H7 (cell line): ENCODE results near the gene NYAP1. TPM values are rescaled to one million over a fixed set of nuclear protein-coding genes. Genes with fewer than 3 reads are reported as not detected.
"Not testable (repeated sequence)": the region's sequence is repeated elsewhere in the genome, so short reads cannot be mapped to it uniquely, and the experiment has no call there.

Experiments
- DNase-seq: peaks from one replicate; pipeline ENCODE4 v3.0.0; 2012
- H3K27me3 ChIP-seq: 2 replicates; pipeline ENCODE4 v1.6.0; 2011; ENCODE audit warnings: mild to moderate bottlenecking, low read length; ENCODE audit not compliant: control insufficient read depth, insufficient read depth
- H3K36me3 ChIP-seq: replicated peaks from 2 replicates; pipeline ENCODE4 v1.5.1; 2011; ENCODE audit warnings: low read length; ENCODE audit not compliant: control insufficient read depth, insufficient read depth
- H3K4me3 ChIP-seq: 2 replicates; pipeline ENCODE4 v1.5.1; 2011; ENCODE audit warnings: low read depth, mild to moderate bottlenecking, control low read depth, low read length, moderate library complexity; ENCODE audit not compliant: insufficient read depth
- total RNA-seq: library from RNA; depleted of rRNA; stranded (reverse); fragments of >200 nt; shearing (Covaris generic); gene quantifications from 2 replicates; pipeline ENCODE4 v1.2.3, GENCODE V29; 2014

The NYAP1 gene
- total RNA-seq, 1 experiment from 2014 or later = 5.5 TPM

GRCh38 chr7:100447363-100447762 is 36.4 kb upstream of the NYAP1 start:
- H3K36me3 ChIP-seq, H3K4me3 ChIP-seq, H3K27me3 ChIP-seq, DNase-seq: not testable (repeated sequence)

- DNase-seq = no peak
- Histone ChIP-seq H3K27me3 (no peaks in the 10 kb centered on the region), H3K36me3 (no peaks in the 10 kb centered on the region), H3K4me3 (no peak overlapping the region)
Measured at GRCh38 chr7:100449190-100449795, 34.4 kb upstream of the NYAP1 start.

GRCh38 chr7:100452513-100452912 is 31.2 kb upstream of the NYAP1 start:
- no peak for DNase-seq
- no peaks in the 10 kb centered on the region for H3K27me3 ChIP-seq

GRCh38 chr7:100453854-100454253 is 29.9 kb upstream of the NYAP1 start:
- H3K36me3 ChIP-seq = not testable (repeated sequence)

More at GRCh38 chr7:100452513-100452912, 31.2 kb upstream of the NYAP1 start:
- Histone ChIP-seq H3K36me3 (no peaks in the 10 kb centered on the region), H3K4me3 (no peak overlapping the region)

GRCh38 chr7:100455206-100455605 is 28.5 kb upstream of the NYAP1 start:
- Histone ChIP-seq H3K4me3 (no peak overlapping the region), H3K36me3 (no peaks in the 10 kb centered on the region), H3K27me3 (no peaks in the 10 kb centered on the region)
- no peak for DNase-seq

More at GRCh38 chr7:100453854-100454253, 29.9 kb upstream of the NYAP1 start:
- H3K27me3 ChIP-seq, H3K4me3 ChIP-seq, DNase-seq: not testable (repeated sequence)

- Histone ChIP-seq H3K4me3 (no peak overlapping the region), H3K27me3 (no peaks in the 10 kb centered on the region), H3K36me3 (no peaks in the 10 kb centered on the region)
- peak; percentile 82 for DNase-seq
Measured at GRCh38 chr7:100456562-100456961, 27.2 kb upstream of the NYAP1 start.

GRCh38 chr7:100457033-100457432 is 26.7 kb upstream of the NYAP1 start:
- Histone ChIP-seq H3K4me3 (no peak overlapping the region), H3K27me3 (no peaks in the 10 kb centered on the region), H3K36me3 (no peaks in the 10 kb centered on the region)
- DNase-seq = no peak

GRCh38 chr7:100464210-100464660 is 19.5 kb upstream of the NYAP1 start, which contains the start of gene SPACDR:
Gene SPACDR, minus strand, starts transcription at chr7:100464260. Its CDS starts 235 bp downstream, at chr7:100464025.
- no peak for DNase-seq
- H3K36me3 ChIP-seq = no peaks in the 10 kb centered on the region
- H3K27me3 ChIP-seq = no peaks in the 10 kb centered on the region
- no peak within 1 kb of the TSS for H3K4me3 ChIP-seq

GRCh38 chr7:100464791-100465190 is 18.9 kb upstream of the NYAP1 start:
- Histone ChIP-seq H3K36me3 (no peaks in the 10 kb centered on the region), H3K27me3 (no peaks in the 10 kb centered on the region), H3K4me3 (no peak overlapping the region)
- no peak for DNase-seq

- no peaks in the 10 kb centered on the region for H3K27me3 ChIP-seq
- DNase-seq = no peak
- no peak overlapping the region for H3K4me3 ChIP-seq
- no peaks in the 10 kb centered on the region for H3K36me3 ChIP-seq
Measured at GRCh38 chr7:100465299-100465698, 18.4 kb upstream of the NYAP1 start.

GRCh38 chr7:100465702-100466311 is 17.9 kb upstream of the NYAP1 start:
- H3K4me3 ChIP-seq = peak overlapping the region; percentile 17; the same call in 1 of the 2 replicates
- H3K36me3 ChIP-seq = no peaks in the 10 kb centered on the region
- peak; percentile 97 for DNase-seq
- H3K27me3 ChIP-seq = no peaks in the 10 kb centered on the region

- peak; percentile 65 for DNase-seq
Measured at GRCh38 chr7:100466653-100467605, 16.8 kb upstream of the NYAP1 start.

GRCh38 chr7:100467638-100468373 is 15.9 kb upstream of the NYAP1 start:
- Histone ChIP-seq H3K4me3 (no peak overlapping the region), H3K36me3 (no peaks in the 10 kb centered on the region; the same call in 1 of the 2 replicates), H3K27me3 (no peaks in the 10 kb centered on the region)
- peak; percentile 50 for DNase-seq

More at GRCh38 chr7:100466653-100467605, 16.8 kb upstream of the NYAP1 start:
- H3K4me3 ChIP-seq = no peak overlapping the region
- H3K36me3 ChIP-seq = no peaks in the 10 kb centered on the region; the same call in 1 of the 2 replicates
- H3K27me3 ChIP-seq = no peaks in the 10 kb centered on the region
